Dermis blood vessel endothelial cell (primary cell): ENCODE data around the gene RFX8. TPM values are rescaled to one million over a fixed set of nuclear protein-coding genes. Genes with fewer than 3 reads are reported as not detected.

Experiments
- DNase-seq: peaks from one replicate; pipeline ENCODE4 v3.0.0; 2010
- total RNA-seq: library from RNA; depleted of rRNA; stranded (reverse); fragments of >200 nt; gene quantifications from 2 replicates; pipeline ENCODE4 v1.2.3, GENCODE V29; 2014

Gene RFX8
- total RNA-seq, 1 donor from 2014 or later = 0.51 TPM

DNA sequence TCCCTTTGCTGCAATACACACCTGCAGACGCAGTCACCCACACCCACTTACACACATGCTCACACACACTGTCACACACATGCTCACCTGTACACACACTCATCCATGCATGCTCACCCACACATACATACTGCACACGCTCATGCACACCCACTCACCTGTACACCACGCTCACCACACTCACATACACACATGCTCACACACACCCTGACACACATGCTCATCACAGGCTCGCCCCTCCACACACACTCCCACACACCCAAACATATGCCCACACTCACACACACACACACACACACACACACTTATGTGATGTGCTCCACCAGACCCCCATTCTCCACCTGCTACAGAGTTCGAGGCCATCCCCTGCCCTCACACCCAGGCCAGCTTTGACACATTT lies 64.8 kb downstream of the RFX8 start:
- no peak for DNase-seq

DNA sequence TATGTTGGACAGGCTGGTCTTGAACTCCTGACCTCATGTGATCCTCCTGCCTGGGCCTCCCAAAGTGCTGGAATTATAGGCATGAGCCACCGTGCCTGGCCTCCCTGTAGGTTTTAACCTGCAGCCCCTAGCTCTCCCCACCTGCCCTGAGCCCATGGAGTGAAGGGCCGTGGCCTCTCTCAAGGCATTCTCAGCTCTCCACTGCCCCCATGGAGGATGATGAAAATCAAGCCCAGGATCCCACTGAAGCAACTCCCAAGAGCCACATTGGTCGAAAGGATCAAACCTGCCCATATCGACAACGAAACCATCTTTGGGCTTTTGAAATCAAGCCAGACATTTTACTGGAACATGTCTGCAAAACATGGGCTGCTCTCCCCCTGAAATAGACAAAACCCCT lies 65.2 kb downstream of the RFX8 start:
- no peak for DNase-seq

GRCh38 chr2:101408925-101409324 lies 66.0 kb downstream of the RFX8 start:
- no peak for DNase-seq

DNA sequence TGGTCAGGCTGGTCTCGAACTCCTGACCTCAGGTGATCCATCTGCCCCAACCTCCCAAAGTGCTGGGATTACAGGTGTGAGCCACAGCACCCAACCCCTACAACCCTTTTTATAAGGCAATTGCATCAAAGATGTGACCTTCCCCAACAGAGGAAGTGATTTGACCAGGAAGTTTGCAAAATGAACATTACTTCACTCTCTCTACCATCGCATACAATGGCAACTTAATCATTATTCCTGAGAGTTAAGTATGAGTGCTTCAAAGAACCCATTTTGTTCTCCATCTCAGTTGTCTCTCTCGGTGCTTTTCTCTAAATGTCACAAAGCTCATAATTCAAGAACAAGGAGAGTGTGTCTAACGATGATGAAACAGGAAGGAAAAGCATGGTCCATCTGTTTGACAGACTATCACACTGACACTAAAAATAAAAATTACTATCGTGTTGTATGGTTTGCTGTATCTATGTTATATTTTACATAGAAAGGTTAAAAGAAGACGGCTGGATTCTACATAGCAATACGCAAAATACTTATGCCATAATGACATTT lies 69.5 kb downstream of the RFX8 start:
- DNase-seq = no peak

- no peak for DNase-seq
Measured at GRCh38 chr2:101403745-101404144, 71.2 kb downstream of the RFX8 start.

DNA sequence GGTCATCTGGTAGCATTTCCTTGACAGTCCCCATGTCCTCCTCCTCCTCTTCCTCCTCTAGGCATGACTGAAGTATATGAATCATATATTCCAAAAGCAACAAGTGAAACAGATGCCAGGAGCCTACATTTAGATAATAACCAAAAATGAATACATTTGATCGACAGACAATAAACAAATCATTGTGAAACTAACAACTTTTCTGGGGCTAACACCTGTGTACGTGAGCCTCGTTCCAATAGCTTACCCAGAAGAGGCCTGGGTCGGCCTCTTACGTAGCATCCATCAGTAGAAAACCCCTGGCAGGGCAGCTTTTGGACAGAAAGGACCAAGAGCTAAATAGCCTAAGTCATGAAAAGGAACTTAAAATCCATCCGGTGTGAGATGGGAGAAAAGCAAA lies 72.3 kb downstream of the RFX8 start:
- DNase-seq = no peak

GRCh38 chr2:101401906-101402305 lies 73.0 kb downstream of the RFX8 start:
- no peak for DNase-seq

- no peak for DNase-seq
Measured at GRCh38 chr2:101401326-101401665, 73.6 kb downstream of the RFX8 start.

- DNase-seq = peak; percentile 53
Measured at GRCh38 chr2:101400506-101401325, 74.2 kb downstream of the RFX8 start.

DNA sequence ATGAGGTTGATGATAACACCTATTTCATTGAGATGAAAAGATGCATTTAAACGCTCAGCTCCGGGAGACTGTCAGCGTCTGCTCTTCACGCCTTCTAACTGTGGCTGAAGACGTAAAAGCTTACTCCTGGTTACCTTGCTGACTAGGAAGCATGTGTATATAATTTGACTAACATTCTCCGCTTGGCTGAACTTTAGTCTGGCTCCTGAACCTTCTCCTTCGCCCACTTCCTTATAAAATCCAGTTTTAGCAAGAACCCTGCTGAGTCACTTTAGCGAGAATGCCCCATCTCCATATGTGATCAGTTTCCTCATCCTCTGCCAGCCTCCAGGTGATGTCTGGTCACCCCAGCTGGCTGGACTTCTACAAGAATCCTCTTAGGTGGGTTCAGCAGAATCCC lies 74.9 kb downstream of the RFX8 start:
- DNase-seq = no peak

DNA sequence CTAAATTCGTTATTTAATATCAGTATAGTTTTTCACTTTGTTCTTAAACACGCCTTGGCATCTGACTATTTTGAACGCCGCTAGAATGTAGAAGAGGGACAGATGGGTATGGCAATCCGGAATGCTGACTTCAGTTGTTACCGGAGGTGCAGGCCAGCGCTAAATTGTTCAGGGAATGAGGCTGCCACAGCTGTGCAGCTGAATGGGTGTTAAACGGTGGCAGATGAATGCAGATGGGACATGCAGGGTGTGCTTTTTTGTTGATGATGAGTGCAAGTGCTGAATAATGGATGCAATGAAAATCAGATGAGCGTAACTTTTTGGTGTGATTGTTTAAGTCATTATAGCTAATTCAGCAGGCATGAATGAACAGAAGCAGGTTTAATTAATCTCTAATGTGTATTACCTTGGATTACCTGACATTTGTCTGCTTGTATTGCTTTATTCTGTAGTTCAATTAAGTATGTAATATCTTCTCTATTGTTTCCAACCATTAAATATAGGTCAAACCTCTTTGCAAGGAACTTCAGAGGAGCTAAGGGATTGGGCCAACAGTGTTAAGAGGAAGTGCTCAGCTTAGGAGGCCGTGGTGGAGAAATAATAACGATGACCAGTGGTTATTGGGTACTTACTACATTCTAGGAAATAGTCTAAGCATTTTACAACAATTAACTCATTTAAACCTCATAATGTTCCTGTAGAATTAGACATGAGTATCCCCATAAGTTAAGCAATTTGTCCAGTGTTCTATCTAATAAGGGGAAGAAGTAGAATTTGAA lies 75.7 kb downstream of the RFX8 start:
- DNase-seq = no peak

DNA sequence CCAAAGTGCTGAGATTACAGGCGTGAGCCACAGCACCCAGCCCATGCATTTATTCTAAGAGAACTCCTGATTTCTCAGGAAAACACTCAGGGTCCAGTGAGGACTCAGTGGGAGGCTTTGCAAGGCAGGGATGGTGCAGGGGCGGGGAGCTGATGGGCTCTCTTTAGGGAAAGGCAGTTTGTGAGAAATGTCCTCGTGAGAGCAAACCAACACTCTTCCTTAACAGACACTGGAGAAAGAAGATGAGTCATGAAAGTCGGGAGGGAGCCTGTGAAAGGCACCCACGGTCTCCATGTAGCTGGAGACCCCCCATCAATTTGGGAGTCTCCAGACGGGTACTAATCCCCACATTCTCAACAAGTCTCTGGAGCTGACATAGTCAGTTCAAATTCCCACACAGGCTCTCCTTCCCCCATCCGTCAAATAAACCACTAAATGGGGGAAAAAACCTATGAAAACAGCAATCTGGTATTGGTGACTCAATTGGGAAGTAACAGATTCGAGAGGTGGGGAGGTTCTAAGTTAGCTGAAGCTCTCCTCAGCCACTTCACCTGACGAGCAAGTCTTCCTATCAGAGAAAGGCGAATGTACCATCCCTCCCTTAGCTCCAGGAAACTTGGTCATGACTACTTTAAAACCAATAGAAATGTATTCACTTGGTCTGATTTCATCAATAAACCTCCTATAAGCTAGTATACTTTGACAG lies 76.6 kb downstream of the RFX8 start:
- no peak for DNase-seq

DNA sequence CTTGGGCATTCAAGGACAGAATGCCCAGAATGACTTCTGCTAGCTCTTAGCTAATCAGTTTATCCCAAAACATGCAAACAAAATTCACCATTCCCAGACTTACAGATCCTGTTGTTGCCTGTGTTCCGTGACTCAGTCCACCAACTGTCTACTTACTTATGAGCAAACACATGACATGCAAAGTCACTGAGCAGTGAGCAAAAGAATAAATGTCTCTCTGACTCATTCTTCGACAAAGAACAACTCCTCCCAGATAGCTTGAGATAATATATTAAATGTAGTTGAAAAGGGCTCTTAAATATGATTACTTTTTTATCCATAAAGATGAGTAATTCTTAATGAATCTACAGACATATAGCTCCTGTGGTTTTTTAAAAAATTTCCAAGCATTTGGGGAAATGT lies 78.6 kb downstream of the RFX8 start:
- DNase-seq = peak; percentile 89

GRCh38 chr2:101395545-101396315 lies 79.2 kb downstream of the RFX8 start:
- DNase-seq = no peak

GRCh38 chr2:101388232-101388631 lies 86.7 kb downstream of the RFX8 start:
- peak; percentile 33 for DNase-seq

DNA sequence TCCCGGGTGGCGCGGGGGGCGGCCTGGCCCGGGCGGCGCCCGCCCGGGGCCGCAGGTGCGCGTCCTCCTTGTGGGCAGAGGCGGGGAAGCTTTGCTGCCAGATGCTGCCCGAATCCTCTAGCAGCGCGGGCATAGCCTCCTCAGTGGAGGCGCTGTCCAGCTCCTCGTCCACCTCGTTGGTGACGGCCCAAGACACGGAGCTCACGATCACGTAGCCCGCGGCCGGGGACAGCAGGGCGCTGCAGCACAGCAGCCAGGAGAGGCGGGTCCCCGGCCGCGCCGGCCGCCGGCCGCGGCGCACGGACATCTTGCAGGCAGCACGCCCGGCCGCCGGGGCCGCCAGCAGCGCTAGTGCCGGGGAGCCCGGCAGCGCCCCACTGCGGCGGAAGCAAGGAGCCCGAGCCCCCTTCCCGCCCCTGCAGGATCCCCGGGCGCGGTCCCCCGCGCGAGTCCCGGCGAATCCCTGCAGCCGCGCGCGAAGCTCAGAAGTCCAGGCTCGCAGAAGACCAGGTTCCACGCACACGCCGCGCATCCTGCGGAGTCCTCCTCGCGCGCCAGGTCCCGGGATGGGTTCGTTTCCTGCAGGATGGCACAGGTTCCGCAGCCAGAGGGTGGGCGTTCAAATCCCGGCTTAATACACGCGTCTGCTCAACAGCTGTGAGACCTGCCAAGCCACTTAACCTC lies 87.6 kb downstream of the RFX8 start, which contains the start of gene CREG2:
Gene CREG2, minus strand, starts transcription at position 353 of the 684 bp plus-strand sequence. Its CDS starts 46 bp downstream, at position 307.
- DNase-seq = peak; percentile 77

DNA sequence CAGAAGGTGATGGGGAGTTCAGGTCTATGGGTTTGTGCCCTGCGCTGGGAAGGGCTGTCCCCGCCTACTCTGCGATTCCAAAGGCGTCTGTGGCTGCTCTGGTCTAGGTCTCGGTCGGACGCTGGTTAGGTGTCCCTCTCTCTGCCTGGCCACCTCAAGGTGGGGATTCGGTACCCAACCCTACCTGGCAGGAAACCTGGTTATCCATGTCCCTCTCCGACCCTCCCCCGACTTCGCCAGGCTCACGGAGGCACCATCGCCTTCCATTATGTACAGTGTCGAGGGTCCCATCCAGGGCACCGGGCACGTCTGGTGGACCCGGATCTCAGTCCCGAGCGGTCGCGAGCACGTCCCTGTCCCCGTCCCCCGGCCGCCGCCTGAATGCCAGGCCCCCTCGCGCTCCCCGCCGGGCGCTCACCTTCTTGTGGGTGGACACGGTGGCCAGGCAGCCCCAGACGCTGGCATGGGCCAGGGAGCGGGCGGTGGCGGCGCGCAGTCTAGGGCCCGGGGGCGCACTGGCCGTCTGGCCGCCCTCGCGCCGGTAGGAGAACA lies 88.2 kb downstream of the RFX8 start:
- DNase-seq = no peak

DNA sequence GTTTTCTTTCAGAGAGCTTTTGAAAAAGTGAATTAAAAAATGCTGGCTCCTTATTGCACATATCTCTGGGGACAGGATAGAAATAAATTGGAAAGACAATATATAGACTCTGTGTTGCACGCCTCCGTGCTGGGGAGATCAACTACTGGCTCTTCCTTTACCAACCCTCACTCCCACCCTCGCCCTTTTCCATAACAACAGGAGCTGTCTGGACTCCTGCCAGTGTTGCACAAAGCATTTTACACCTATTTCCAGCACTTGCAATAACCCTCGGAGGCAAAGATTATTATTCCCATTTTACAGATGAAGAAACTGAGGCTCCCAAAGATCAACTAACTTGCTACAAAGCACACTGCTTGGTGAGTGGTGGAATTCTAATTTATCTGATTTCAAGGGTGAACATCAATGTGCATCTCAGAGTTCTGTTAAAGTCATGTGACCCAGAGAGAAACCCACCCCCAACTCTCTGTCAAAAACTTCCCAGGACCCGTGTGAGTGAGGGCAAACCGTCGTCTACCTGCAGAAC lies 91.8 kb downstream of the RFX8 start:
- peak; percentile 63 for DNase-seq

DNA sequence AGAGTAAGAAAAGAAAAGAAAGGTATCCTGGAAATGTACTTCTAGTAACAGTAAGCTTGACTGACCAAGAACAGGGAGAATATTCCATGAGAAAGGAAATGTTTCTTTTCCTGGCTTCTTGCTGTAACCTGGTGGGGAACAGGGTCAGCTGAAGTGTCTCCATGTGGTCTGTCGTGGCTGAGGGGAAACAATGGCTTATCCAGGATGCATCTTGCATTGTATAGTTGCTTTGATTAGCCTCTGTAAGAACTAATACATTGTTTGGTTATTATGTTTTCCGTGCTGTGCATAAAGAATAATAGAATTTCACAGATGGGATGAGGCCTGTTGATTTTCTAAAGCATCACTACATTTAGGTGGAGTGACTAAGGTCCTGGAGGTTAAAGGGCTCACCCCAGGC lies 92.5 kb downstream of the RFX8 start:
- DNase-seq = peak; percentile 97

DNA sequence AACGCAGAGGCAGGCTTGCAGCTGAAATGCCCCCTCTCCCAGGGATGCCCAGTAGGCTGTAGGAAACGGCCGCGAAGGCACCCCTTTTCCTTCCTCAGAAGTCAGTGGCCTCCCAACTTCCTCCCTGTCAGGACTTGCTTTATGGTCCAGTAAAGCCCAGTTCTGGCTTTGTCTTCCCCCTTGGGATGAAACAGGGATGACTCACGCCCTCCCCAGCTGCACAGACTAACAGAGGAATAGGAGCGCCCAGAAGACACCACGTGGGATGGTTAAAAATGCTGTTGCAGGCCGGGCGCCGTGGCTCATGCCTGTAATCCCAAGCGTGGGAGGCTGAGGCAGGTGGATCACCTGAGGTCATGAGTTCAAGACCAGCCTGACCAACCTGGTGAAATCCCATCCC lies 94.5 kb downstream of the RFX8 start:
- DNase-seq = peak; percentile 87

GRCh38 chr2:101379091-101379490 lies 95.8 kb downstream of the RFX8 start:
- no peak for DNase-seq
